ENCODE results near the gene SLC31A1.

The SLC31A1 gene

GRCh38 chr9:113311961-113312360 is 90.6 kb downstream of the SLC31A1 start:
- Histone ChIP-seq H3K79me1 (ENCODE audit: low read length) (no peaks in the 10 kb centered on the region), H2BK120ac (ENCODE audit: low read depth, low read length) (no peak overlapping the region), H4K5ac (ENCODE audit: low read length) (no peak overlapping the region), H3K4me1 (ENCODE audit: control insufficient read depth, low read depth, low read length) (no peaks in the 10 kb centered on the region), H3K27ac (ENCODE audit: low read depth, low read length) (no peak overlapping the region), H3K56ac (ENCODE audit: low read length) (no peak overlapping the region), H3K4ac (ENCODE audit: low read depth, low read length) (no peak overlapping the region), H2BK15ac (replicated peaks; ENCODE audit: low read depth) (no peak overlapping the region), H3K27me3 (ENCODE audit: insufficient read depth, low read length, poor library complexity) (no peaks in the 10 kb centered on the region), H3K23ac (ENCODE audit: low read length) (no peak overlapping the region), H3K36me3 (ENCODE audit: control insufficient read depth, insufficient read depth, low read length) (no peaks in the 10 kb centered on the region), H3K18ac (ENCODE audit: low read length) (no peak overlapping the region), H3K4me3 (ENCODE audit: low read length) (no peak overlapping the region), H3K9ac (ENCODE audit: low read length) (no peak overlapping the region), H4K8ac (ENCODE audit: low read depth, low read length) (no peak overlapping the region), H3K4me2 (ENCODE audit: low read length) (no peak overlapping the region), H3K79me2 (ENCODE audit: control insufficient read depth, insufficient read depth, low read length) (no peaks in the 10 kb centered on the region), H2BK5ac (ENCODE audit: low read length) (no peak overlapping the region), H2AK5ac (ENCODE audit: low read length) (no peak overlapping the region)
- no CpG with 5 or more reads among the region's 3 CpGs for WGBS (ENCODE audit: extremely low coverage, insufficient coverage, low lambda C conversion rate)
- no peak for DNase-seq

- Histone ChIP-seq H4K5ac (ENCODE audit: low read length) (no peak overlapping the region), H3K79me1 (ENCODE audit: low read length) (no peaks in the 10 kb centered on the region), H3K4me3 (ENCODE audit: low read length) (no peak overlapping the region), H2BK120ac (ENCODE audit: low read depth, low read length) (no peak overlapping the region), H3K18ac (ENCODE audit: low read length) (no peak overlapping the region), H3K4me1 (ENCODE audit: control insufficient read depth, low read depth, low read length) (no peaks in the 10 kb centered on the region), H3K56ac (ENCODE audit: low read length) (no peak overlapping the region), H3K9ac (ENCODE audit: low read length) (no peak overlapping the region), H3K4me2 (ENCODE audit: low read length) (no peak overlapping the region), H4K8ac (ENCODE audit: low read depth, low read length) (no peak overlapping the region), H3K27me3 (ENCODE audit: insufficient read depth, low read length, poor library complexity) (no peaks in the 10 kb centered on the region), H2BK5ac (ENCODE audit: low read length) (no peak overlapping the region), H3K23ac (ENCODE audit: low read length) (no peak overlapping the region), H3K4ac (ENCODE audit: low read depth, low read length) (no peak overlapping the region), H3K79me2 (ENCODE audit: control insufficient read depth, insufficient read depth, low read length) (no peaks in the 10 kb centered on the region), H2AK5ac (ENCODE audit: low read length) (no peak overlapping the region), H2BK15ac (replicated peaks; ENCODE audit: low read depth) (no peak overlapping the region), H3K27ac (ENCODE audit: low read depth, low read length) (no peak overlapping the region), H3K36me3 (ENCODE audit: control insufficient read depth, insufficient read depth, low read length) (no peaks in the 10 kb centered on the region)
- no peak for DNase-seq
- WGBS (ENCODE audit: extremely low coverage, insufficient coverage, low lambda C conversion rate): no CpG with 5 or more reads among the region's 5 CpGs
Measured at GRCh38 chr9:113313261-113313660, 91.9 kb downstream of the SLC31A1 start.
